ENCODE data around the gene LOXL1.
A peak's percentile ranks its signal among the peaks of the same experiment; 100 is the strongest.

LOXL1 gene

DNA sequence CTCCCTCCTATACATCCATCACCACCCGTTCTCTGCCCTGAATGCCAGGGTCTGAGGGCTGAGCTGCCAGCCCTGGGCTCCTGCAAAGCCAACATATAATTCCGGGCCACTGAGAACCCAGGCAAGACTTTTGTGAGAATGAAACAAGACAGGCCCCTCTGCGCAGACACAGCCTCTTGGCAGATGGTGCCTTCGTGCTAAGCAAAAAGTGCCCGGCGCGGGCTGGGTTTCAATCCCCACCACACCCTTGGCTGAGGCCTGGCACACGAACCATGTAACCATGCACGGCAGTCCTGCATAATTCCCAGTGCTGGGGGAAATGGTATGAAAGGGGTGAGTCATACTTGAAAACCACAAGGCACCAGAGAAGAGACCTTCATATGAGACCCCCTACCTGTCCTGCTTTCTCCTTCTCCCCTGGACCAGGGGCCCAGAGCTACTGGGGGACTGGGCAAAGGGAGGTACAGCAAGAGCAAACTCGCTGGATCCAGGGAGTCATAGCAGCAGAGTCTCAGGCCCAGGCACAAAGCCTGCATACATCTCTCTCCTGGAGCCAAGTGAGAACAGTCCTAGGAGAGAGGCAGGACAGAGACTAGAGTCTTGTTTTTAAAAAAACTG is 26.1 kb upstream of the LOXL1 start:
- no peak for DNase-seq (ENCODE audit: low read depth)

DNA sequence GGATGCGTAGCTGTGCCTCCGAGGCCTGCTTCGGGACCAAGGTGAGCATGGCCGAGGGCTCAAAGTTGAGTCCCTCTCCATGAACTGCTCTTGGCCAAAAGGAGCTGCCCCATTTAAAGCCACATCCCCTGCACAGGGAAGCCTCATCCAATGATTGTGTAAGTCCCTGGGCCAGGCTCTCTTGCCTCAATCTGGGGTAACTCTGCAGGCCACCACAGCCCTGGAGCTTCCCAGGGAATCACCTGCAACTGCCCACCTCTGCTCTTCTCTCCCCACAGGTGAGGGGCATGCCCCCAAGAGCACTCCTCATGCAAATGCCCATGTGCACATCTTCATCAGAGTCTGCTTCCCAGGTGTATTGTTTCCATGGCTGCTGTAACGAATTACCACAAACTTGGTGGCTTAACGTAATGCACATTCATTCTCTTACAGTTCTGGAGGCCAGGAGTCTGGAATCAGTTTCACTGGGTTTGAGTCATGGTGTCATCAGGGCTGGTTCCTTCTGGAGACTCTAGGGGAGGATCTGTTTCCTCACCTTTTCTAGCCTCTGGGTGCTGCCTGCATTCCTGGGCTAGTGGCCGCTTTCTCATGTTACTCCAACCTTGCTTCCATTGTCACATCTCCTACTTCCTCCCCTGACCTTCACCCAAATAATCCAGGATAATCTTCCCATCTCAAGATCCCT is 25.0 kb upstream of the LOXL1 start:
- DNase-seq (ENCODE audit: low read depth), result no peak

DNA sequence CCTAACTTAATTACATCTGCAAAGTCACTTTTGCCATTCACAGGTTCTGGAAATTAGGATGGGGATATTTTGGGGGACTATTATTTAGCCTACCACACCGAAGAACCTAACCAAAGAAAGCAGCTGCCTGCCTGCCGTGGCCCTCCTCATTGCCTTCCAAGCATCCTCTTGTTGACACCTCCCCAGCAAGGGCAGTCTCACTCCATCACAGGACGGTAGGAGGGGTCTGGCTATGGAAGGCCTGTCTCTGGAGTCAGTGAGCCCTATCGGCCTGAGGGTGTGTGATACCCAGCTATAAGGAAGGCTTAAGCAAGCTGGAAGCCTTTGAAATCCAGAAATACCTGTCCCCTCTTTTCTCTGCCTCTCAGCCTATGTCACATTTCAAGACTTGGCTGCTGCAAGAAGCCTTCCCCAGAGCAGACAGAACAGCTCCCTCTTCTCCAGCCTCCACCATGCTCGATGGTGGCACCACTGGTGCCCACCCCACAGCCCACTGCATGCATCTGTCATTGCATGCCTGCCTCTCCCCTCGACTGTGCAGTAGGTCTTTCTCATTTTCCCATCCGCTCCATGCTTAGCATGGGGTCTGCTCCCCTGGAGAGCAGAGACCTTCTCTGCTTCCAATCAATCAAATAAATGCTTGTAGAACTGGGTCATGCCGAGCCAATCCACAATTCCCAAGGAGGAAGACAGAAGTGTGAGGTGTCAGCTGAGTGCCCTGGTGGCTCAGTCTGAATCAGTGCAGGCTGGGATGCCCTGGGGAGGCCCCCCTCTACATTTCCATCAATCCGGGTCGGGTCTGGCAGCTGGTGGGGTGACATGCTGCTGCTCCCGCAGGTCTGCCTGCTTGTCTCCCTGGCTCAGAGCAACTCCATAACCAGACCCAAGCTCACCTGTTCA is 23.9 kb upstream of the LOXL1 start:
- DNase-seq (ENCODE audit: low read depth), result no peak

DNA sequence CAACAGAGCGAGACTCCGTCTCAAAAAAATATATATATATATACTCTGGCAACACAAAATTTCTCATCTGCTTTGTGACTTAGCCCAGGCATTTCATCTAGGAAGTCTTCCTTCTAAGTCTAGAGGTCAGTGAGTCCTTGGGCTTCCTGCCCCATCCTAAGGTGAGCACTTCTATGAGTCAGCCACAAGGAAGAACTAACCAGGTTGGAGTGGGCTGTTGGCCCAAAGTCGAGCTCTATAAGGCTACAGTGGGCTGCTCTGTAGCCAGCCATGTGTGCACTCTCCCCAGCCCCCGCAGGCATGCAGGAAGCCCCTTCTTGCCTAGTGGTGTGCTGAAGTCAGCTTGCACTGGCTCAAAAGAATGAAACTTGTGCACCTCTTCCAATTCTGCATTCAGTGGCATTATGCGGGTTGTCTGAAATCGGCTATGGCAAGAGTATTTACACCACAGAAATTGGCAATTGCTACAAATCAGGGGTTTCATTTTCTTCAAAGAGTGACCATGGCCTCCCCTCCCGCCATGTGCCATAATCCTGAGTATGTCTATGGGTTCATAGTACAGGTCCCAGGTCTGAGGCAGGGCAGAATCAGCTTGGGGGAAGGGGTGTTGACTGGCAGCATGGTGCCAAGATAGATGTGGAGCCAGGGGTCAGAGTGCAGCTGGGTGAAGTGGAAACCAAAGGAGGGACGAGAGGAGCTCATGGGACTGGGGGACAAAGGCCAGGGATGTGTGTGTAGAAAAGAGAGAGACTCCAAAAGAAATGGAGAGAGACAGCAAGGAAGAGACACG is 22.0 kb upstream of the LOXL1 start:
- no peak for DNase-seq (ENCODE audit: low read depth)

DNA sequence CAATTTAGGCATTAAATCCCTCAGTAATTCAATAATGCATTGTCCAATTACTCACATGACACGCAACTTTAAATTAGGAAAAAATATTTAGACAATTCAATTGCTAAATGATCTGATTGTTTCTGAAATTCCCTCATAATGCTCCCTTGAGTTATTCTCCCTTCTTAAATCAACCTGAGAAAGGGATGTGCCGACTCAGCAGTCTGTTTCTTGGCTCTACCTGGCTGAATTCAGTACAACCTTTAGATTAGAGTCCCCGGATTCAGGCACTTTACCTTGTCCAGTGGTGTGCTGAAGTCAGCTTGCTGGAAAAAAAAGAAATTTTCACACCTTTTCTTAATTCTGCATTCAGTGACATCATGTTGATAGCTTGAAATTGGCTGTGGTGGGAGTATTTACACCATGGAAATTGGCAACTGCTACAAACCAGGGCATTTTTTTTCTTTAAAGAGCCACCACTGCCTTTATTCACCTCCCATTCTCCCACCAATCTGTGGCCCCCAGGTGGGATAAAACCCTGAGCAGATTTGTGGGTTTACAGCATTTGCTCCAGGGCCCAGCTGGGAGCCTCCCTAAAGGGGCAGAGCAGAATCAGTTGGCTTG is 20.9 kb upstream of the LOXL1 start:
- DNase-seq (ENCODE audit: low read depth), result no peak

DNA sequence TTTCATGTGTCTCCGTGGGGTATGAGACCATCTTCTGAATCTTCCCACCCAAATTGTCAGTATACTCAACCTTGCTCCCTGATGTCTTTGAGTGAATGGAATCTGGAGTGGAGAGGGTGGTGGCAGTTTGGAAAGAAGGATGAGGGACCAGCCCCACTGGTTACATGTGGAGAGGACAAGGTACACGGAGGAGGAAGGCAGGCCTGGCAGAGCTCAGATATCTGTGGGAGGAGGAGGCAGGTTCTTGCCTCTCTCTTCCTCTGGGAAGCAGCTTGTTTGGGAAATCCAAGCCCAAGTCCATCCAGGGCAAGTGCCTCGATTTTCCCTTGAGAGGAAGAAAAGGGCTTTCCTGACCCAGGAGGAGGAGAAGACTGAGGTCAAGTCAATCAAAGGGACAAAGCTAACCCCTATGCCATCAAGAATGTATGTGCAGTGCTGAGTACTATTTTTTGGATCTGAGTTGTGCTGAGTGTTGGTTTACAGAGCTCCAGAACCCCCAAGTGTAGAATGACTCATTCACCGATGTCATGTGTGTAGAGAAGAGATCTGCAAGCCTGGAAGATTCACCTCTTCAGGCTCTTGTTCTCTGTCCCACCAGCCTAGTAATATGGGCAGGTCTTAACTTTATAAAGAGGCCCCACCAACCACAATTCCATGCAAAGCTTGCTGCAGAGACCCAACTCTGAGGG is 19.8 kb upstream of the LOXL1 start:
- DNase-seq (ENCODE audit: low read depth), result no peak

DNA sequence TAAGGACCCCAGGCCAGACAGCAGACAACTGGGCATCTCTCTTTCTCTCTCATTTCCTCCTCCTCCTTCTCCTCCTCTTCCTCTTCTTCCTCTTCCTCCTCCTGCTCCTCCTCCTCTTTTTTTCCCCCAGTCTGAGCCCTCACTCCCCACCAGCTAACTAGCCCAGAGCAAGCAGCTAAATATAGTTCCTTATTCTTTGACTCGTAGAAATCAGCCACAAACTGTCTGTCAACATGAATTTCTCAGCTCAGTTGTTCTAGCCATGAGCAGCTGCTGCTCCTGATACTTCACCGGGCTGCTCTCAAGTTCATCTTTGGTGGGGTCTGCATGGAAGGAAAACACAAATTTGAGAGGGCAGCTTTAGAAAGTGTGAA is 19.2 kb upstream of the LOXL1 start:
- no peak for DNase-seq (ENCODE audit: low read depth)

DNA sequence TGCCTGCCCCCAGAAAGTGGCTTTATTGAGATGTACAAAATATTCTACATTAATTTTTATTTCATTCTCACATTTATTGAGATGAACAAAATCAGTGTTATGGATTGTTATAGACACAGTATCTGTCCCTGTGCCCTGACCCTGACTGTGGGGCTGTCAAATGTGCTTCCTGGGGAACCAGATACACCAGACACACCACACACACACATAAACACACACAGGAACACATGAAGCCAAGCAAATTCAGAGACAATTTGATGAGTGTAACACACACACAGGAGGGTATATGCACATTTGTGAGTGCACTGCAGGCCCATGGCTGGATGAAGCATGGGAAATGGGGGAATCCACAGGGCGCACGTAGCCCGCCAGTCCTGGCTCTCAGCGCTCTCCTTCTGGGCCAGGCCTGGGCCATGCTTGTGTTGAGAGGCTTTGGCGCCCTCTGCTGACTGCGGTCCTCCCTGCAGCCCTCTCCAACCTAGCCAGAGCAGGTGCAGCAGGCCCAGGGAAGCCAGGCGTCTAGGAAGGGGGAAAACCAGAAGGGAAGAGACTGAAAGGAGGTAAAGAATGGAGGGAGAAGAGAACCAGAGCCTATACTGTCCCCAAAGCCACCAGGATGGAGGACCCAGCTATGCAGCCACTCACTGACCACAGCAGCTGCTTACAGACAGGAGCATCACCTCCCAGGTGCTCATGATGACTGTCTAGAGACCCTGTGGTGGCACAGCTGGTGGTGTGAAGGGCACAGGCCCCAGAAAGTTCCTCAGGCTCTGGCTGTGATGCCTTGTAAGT is 18.0 kb upstream of the LOXL1 start:
- DNase-seq (ENCODE audit: low read depth), result peak; percentile 48

DNA sequence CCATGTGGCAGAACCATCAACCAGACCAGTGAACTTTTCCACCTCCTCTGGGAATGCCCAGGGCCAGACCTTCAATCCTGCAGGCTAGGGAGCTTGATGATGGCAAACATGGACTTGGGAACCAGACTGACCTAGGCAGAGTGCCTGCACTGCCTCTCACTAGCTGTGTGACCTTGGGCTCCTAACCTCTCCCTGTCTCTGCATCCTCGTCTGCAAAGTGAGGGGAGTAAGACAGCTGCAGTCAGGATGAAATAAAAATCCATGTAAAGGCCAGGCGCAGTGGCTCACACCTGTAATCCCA is 17.5 kb upstream of the LOXL1 start:
- DNase-seq (ENCODE audit: low read depth), result no peak

DNA sequence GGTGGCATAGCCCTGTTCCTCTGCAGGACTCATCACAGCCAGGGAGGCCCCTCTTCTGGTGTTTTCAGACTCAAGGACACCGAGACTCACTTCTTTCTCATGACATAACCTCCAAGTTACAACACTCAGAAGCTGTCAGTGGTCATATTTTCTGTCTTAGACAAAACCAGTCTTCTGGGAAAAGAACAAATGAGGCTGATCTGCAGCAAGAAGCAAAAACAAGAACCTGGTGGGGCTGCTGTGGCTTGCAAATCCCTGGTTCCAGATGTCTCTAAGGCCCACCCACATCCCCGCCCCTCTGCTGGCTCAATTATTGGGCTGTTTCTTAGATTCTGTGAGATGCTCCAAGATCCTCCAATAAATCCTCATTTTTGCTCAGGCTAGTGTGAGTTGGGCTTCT is 16.6 kb upstream of the LOXL1 start:
- DNase-seq (ENCODE audit: low read depth), result no peak

DNA sequence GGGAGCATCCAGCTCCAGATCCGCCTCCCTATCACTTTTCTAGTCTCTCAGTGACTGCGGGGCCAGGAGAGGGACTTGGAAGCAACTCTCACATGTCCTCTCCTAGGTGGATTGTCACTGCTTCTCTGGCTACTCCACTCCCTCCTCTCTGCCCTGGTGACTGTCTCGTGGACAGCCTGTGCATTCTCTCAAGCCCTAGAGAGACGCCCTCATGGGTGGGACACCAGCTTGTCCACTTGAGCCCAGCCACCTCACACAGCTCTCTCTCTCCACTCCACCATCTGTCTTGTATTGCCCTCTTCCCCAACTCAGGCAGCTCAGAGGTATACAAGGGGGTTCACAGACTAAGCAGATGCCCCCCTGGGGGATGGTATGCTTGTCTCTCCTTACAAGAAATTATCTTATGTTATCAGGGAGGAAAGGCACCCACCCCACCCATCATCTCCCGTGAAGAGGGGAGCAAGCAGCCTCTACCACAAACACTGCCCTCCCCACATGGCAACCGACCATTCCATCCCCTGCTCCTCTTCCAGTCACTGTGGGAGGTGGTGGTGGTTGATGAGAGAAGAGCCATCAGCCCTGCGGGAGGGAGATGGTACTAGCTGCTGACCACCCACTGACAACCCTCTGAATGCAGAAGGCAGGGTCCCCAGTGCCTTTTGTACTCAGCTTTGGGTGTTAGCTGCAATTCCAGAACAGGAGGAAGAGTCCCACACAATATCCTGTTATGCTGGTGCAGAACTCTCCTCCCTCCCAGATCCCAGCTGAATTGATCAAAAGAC is 15.5 kb upstream of the LOXL1 start:
- DNase-seq (ENCODE audit: low read depth), result no peak

DNA sequence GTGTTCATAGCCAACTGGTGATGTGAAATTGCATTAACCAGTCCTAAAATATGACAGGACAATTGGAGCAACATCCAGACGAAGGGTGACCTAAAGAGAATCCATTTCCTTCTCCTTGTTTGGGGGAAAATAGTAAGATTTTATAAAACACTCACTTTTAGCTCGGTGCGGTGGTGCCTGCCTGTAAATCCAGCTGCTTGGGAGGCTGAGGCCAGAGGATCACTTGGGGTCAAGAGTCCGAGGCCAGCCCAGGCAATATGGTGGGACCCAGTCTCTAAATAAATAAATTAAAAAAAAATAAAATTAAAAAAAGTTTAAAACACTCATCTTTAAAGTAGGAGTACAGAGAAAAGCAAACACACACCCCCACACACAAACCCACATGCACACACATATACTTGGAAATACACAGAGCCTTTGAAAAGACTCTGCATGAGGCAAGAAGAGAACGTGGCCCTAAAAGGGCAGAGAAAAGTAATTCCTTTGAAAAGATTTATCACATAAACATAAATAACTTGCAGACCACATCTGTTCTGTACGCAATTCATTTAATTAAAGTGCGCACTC is 14.1 kb upstream of the LOXL1 start:
- no peak for DNase-seq (ENCODE audit: low read depth)

DNA sequence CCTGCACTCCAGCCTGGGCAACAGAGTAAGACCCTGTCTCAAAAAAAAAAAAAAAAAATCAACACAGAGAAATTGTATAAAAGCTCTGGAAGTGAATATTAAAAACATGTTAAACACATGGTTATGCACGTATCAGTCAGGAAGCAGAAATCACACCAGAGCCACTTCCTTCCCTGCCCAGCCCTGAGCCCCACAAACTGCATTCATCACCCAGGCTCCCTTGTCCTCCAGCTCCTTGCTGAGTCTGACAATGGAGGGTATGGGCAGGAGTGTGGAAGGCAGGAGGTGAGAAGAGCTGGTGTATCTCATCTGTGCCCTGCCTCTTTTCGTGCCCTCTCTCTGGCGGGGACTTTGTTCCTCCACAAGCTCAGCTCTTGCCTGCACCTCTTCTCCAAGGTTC is 12.1 kb upstream of the LOXL1 start:
- no peak for DNase-seq (ENCODE audit: low read depth)

DNA sequence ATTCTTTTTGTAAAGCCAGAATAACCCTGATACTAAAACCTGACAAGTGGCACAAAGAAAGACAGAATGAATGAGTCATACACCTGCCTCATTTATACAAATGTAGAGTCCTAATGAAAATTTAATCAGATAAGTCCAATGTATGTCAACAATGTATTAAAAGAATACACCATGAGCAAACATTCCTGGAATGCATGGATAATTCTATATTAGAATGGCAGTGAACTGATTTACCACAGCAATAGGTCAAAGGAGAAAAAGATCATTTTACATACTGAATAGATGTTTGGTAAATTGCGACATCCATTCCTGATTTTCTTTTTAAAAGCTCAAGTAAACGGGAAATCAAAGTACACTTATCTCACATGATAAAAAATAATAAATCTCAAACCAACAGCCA is 11.2 kb upstream of the LOXL1 start:
- DNase-seq (ENCODE audit: low read depth), result no peak

DNA sequence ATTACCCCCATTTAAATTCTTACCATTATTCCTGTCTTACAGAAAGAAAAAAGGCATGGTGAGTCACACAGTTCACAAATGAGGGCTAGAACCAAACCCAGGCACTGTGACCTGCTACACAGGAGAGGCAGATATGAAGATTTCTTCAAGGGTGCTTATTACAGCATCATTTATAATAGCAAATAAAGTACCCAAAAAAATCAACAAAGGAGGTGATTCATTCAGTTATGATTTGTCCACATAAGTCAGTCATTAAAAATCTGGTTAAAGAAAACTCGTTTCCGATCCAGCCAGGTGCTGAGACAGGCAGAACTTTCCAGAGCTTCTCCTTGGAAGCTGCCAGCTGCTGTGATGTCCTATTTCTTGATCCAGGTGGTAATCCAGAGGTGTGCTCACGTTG is 7.5 kb upstream of the LOXL1 start:
- DNase-seq (ENCODE audit: low read depth), result no peak

DNA sequence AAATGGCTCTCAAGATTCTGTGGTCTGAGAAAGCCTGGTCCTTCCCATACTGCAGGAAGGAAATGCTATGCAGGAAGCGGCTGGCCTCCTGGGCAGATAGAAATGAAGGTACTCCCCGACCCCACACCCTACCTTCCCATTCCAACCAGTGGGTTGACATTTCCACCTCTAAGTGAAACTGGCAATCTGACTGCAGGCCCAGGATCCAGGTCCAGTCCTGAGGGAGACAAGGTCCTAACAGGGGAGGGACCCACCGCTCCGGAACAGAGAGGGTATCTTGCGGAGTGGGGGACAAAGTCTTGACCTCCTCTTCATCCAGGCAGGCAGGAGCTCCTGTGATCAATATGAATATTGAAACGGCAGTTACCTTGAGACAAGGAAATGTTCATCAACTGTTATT is 6.6 kb upstream of the LOXL1 start:
- no peak for DNase-seq (ENCODE audit: low read depth)

DNA sequence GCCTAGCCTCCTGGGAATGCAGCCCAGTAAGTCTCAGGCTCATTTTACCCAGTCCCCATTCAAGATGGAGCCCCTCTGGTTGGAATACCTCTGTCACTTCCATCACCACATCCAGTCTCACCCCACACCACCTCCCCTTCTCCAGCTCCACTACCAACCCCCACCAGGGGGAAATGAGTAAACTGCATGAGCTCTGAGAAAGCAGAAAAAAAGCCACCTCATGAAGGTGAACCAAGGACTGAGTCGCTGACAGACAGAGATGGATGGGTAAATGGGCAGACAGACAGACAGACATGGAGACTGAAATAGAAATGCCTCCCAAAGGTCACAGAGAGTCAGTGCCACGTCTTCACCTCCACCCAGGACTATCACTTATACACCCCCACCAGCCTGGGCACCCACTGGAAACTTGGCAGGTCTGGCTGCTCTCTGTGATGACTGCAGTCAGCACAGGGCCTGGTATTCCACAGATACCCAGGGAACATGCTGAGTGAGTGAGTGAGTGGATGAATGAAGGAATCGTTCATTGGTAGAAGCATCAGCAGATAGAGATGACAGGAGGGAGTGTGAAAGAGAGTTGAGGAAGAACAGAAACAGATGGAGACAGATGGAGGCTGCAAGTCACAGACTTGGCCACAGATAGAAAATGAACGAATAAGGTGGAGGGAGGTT is 4.9 kb upstream of the LOXL1 start:
- DNase-seq (ENCODE audit: low read depth), result no peak

DNA sequence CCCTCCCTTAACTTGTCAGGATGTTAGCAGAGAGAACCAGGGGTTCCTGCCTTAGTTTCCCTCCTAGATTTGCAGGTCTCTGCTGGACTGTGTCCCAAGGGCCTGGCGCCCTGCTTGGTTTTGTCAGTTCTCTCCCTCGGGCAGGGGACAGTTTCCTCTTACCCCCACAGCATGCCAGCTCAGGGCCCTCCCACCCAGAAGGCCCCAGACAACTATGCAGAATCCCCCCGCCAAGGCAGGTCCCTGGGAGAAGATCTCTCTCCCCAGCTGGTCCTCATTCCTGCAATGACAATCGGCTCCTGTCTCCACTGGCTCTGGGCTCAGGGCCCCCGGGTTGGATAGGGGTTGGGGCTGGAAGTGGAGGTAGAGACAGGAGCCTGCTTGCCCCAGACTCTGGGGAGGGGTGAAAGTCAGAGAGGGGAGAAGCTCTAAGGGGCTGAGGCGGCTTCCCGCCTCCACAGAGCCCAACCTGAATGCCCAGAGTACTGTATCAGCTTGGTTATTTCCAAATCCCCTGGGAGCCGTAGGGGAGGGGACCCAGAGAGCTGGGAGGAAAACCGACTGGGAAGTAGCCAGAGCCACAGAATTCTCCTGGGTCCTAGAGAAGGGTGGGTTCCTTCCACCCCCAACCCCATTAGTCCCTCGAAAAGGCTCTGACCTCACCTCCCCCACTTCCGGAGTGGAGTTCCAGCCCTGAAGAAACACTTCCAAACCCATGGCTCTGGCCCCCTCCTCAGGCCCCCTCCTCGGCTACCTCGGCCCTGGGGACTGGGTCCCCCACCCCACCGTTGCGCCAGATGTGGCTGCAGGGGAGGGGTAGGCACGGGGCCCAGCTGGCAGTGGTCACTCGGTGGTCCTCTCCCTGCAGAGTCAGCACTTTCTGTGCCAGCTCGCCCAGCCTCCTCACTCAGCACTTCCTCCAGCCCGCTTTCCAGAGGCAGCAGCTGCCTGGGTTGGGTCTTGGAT is 3.8 kb upstream of the LOXL1 start:
- DNase-seq (ENCODE audit: low read depth), result no peak
